A549 (cell line): ENCODE measurements around the gene PRF1. TPM values are rescaled to one million over a fixed set of nuclear protein-coding genes. Genes with fewer than 3 reads are reported as not detected.

Experiments used
- ATAC-seq, 2 experiments: fragments of 200-7000 bp in 1 of 2; fragments of >200 bp in 1 of 2; cut with Nextera tagmentation in 1 of 2; cut with Tn5 transposase in 1 of 2; 3 replicates each; pipeline versions ENCODE4 v1.8.0 to v1.9.1; 2018 to 2020; ENCODE audit warnings: mild to moderate bottlenecking in 1 of 2, moderate library complexity in 1 of 2
- CTCF ChIA-PET: fragments of 300-600 bp; sonication (Branson Sonifier 250); formaldehyde crosslinking; extraction: SDS; loops from one replicate; lab custom pipeline; 2021; ENCODE audit warnings: antibody characterized with exemption, inconsistent platforms; lab: Yijun Ruan, JAX
- POLR2A ChIA-PET: fragments of 350-600 bp; formaldehyde crosslinking; extraction: SDS; loops from one replicate; lab custom pipeline; 2021; ENCODE audit warnings: antibody characterized with exemption, inconsistent platforms; lab: Yijun Ruan, JAX
- DNase-seq, 2 experiments: peaks; one replicate each; pipeline versions ENCODE4 v3.0.0 to v3.0.0-alpha.2; 2011 to 2016; ENCODE audit warnings: low read depth in 1 of 2, low spot score in 1 of 2
- FAIRE-seq: peaks from 2 replicates; lab custom pipeline; 2011; peaks lifted over from hg19 to GRCh38; lab: Jason Lieb, UNC
- H3K27ac ChIP-seq, 2 experiments: fragments of >200 bp; sonication (Bioruptor Twin); formaldehyde crosslinking; 3 replicates each; pipeline ENCODE4 v1.5.1; 2016 to 2017
- H3K4me1 ChIP-seq: fragments of >200 bp; sonication (Bioruptor Twin); formaldehyde crosslinking; 3 replicates; pipeline ENCODE4 v1.6.1; 2016
- H3K4me2 ChIP-seq: fragments of >200 bp; sonication (Bioruptor Twin); formaldehyde crosslinking; 3 replicates; pipeline ENCODE4 v1.6.1; 2016
- H3K4me3 ChIP-seq: fragments of >200 bp; sonication (Bioruptor Twin); formaldehyde crosslinking; 3 replicates; pipeline ENCODE4 v1.5.1; 2016
- H3K9me3 ChIP-seq: fragments of >200 bp; sonication (Bioruptor Twin); formaldehyde crosslinking; 3 replicates; pipeline ENCODE4 v1.6.1; 2016
- BHLHE40 ChIP-seq: IDR thresholded peaks from 2 replicates; pipeline ENCODE4 v1.6.1; 2012; ENCODE audit warnings: low read depth, low read length, inconsistent platforms
- CBX2 ChIP-seq: fragments of 200-600 bp; sonication (generic); IDR thresholded peaks from 2 replicates; pipeline ENCODE4 v1.6.1; 2016; ENCODE audit warnings: low read depth, mild to moderate bottlenecking, borderline replicate concordance
- CEBPB ChIP-seq, 2 experiments: fragments of >200 bp in 1 of 2; sonication (Bioruptor Twin) in 1 of 2; formaldehyde crosslinking in 1 of 2; IDR thresholded peaks; 2 replicates each; pipeline ENCODE4 v1.6.1; 2012 to 2016
- CHD2 ChIP-seq: fragments of 150-350 bp; IDR thresholded peaks from 2 replicates; pipeline ENCODE4 v1.6.1; 2014; ENCODE audit warnings: low read length; ENCODE audit not compliant: partially characterized antibody
- EHF ChIP-seq: fragments of 250-450 bp; sonication (Bioruptor Pico); IDR thresholded peaks from 2 replicates; pipeline ENCODE4 v1.5.0; 2020; ENCODE audit warnings: mild to moderate bottlenecking
- JUNB ChIP-seq: fragments of >200 bp; sonication (Bioruptor Twin); formaldehyde crosslinking; IDR thresholded peaks from 2 replicates; pipeline ENCODE4 v1.6.1; 2016
- MAFK ChIP-seq: fragments of 450-650 bp; IDR thresholded peaks from 2 replicates; pipeline ENCODE4 v1.6.1; 2014; ENCODE audit not compliant: partially characterized antibody
- NFE2L2 ChIP-seq: fragments of 150-350 bp; conservative IDR thresholded peaks from 2 replicates; pipeline ENCODE4 v1.6.1; 2014; ENCODE audit warnings: low read length
- NR3C1 ChIP-seq: fragments of >200 bp; sonication (Bioruptor Twin); formaldehyde crosslinking; IDR thresholded peaks from 3 replicates; pipeline ENCODE4 v1.6.1; 2017
- POLR2AphosphoS2 ChIP-seq: conservative IDR thresholded peaks from 2 replicates; pipeline ENCODE4 v1.6.1; 2012; ENCODE audit warnings: low read length, improper control_type of control experiment, inconsistent platforms
- RAD21 ChIP-seq, 2 experiments: fragments of >200 bp in 1 of 2; sonication (Bioruptor Twin) in 1 of 2; formaldehyde crosslinking in 1 of 2; IDR thresholded peaks in 1 of 2; conservative IDR thresholded peaks in 1 of 2; 2 replicates in 1 of 2; 3 replicates in 1 of 2; pipeline ENCODE4 v1.6.1; 2012 to 2018; ENCODE audit warnings: inconsistent platforms in 1 of 2
- SMC3 ChIP-seq: fragments of >200 bp; sonication (Bioruptor Twin); formaldehyde crosslinking; IDR thresholded peaks from 3 replicates; pipeline ENCODE4 v1.6.1; 2018; ENCODE audit warnings: inconsistent platforms
- SREBF2 ChIP-seq: fragments of 450-650 bp; IDR thresholded peaks from 2 replicates; pipeline ENCODE4 v1.6.1; 2014; ENCODE audit warnings: mild to moderate bottlenecking, moderate library complexity
- TFCP2L1 ChIP-seq: fragments of 250-450 bp; sonication (Bioruptor Pico); IDR thresholded peaks from 2 replicates; pipeline ENCODE4 v1.5.0; 2021; ENCODE audit warnings: mild to moderate bottlenecking
- TP53 ChIP-seq: fragments of 250-450 bp; sonication (Bioruptor Pico); IDR thresholded peaks from 2 replicates; pipeline ENCODE4 v1.5.0; 2021; ENCODE audit warnings: mild to moderate bottlenecking, moderate library complexity
- ZNF302 ChIP-seq: fragments of 250-450 bp; sonication (Bioruptor Pico); IDR thresholded peaks from 2 replicates; pipeline ENCODE4 v1.9.0; 2021; ENCODE audit warnings: inconsistent platforms, mild to moderate bottlenecking, moderate library complexity
- WGBS: methylation state at CpG from one replicate; pipeline ENCODE4 v1.1.6; 2017; ENCODE audit errors: missing lambda C conversion rate; 5-methylcytosine and 5-hydroxymethylcytosine counted together
- polyA plus RNA-seq, 4 experiments: library from polyadenylated mRNA; depleted of rRNA in 3 of 4; stranded (reverse); fragments of >200 nt; fragmentation: RNase III in 1 of 4; extraction: RNeasy Plus Mini Kit Qiagen cat#74134 plus additional on column Dnase treatment in 1 of 4; gene quantifications; 2 replicates in 3 of 4; 3 replicates in 1 of 4; pipeline ENCODE4 v1.2.3, GENCODE V29; 2011 to 2017
- TF ChIP-seq, protein P1 (sequence below): fragments of 250-450 bp; sonication (Bioruptor Pico); IDR thresholded peaks from 2 replicates; pipeline ENCODE4 v1.5.0; 2021; ENCODE audit warnings: mild to moderate bottlenecking, moderate library complexity, borderline replicate concordance
- TF ChIP-seq, protein P2 (sequence below): fragments of >200 bp; sonication (Bioruptor Twin); formaldehyde crosslinking; IDR thresholded peaks from 3 replicates; pipeline ENCODE4 v1.5.1; 2016

PRF1 gene
- polyA plus RNA-seq, 2 of the 4 experiments (the other 2 are of a cell fraction): not detected

DNA sequence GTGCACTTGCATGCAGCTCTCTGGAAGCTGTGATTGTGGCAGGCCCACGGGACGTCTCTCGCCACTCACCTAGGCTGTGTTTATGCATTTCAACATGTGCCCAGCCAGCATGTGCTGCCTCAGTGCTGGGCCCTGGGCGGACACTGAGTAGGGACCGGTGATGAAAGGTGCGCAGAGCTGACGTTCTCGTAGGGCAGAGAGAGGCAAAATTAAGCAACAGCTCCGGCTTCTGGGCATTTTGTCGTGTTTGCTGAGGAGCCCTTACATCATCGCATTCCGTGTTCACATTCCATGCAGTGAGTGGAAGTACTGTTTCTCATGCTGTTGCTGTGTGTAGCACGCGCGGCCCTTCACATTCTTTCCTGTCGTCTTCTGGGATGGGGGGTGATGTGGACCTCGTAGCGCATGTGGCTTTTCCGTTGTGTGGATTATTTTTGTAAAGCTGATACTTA is 50.5 kb downstream of the PRF1 start:
- H3K4me1 ChIP-seq: no peaks in the 10 kb centered on the region
- no peak for ATAC-seq

DNA sequence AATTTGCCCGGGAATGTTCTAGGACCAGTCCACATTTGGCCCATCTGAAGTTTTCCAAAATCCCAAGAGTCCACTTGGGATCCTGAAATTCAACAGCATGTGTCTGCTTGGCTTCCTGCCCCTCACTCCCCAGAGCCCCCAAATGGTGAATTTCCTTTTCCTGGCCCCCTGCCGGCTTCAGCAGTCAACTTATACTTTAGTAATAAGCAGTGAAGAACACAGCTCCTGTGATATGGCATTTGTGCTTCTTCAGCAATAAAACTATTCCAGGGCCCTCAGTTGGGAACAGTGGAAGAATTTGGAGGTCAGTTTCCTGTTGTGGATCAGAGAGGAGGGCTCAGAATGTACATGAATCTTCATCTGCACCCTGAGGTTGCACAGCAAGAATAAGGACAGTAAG is 51.1 kb downstream of the PRF1 start:
- H3K4me2 ChIP-seq: no peak overlapping the region
- no peak overlapping the region for H3K27ac ChIP-seq
- 72% methylated on average over 2 of the region's 2 CpGs for WGBS
- ChIA-PET CTCF (interaction anchor here (0.7 to 6.3 kb wide), 13 partner anchors 9 to 734 kb away, joined by 3 to 129 read pairs (median 10); no protein-coding TSS in a partner anchor), POLR2A (no interaction called here)
- no peak for DNase-seq
- no peak for ATAC-seq
- no peak overlapping the region for H3K4me3 ChIP-seq
- H3K9me3 ChIP-seq: no peaks in the 10 kb centered on the region
- H3K4me1 ChIP-seq: no peaks in the 10 kb centered on the region
- no peak for FAIRE-seq
- no peak for TF ChIP-seq ZNF302 (CRISPR knock-in tag)
- peak; percentile 30 for TF ChIP-seq MAFK
- TF ChIP-seq NR3C1: no peak

More for the DNA sequence above, 50.5 kb downstream of the PRF1 start:
- ChIA-PET CTCF (interaction anchor here (0.7 to 6.3 kb wide), 12 partner anchors 8 to 734 kb away, joined by 3 to 129 read pairs (median 20); no protein-coding TSS in a partner anchor), POLR2A (no interaction called here)
- Histone ChIP-seq H3K4me2 (no peak overlapping the region), H3K9me3 (no peaks in the 10 kb centered on the region), H3K27ac (no peak overlapping the region), H3K4me3 (no peak overlapping the region)
- no peak for DNase-seq
- no peak for FAIRE-seq
- 87% methylated on average over 19 of the region's 19 CpGs for WGBS
- TF ChIP-seq CHD2 (no peak), MAFK (peak; percentile 1)

DNA sequence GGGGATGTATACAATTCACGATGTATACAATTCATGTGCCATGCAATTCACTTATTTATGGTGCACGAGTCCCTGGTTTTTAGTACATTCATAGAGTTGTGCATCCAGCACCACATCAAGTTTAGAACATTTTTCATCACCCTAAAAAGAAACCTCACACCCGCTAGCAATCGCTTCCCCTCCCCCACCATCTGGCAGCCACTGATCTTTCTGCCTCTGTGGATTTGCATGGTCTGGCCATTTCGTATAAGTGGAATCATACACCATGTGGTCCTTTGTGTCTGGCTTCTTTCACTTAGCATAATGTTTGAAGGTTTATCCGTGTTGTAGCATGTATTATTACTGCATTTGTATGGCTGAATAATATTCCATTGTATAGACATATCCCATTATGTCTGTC is 52.1 kb downstream of the PRF1 start:
- DNase-seq (no peak), ATAC-seq (no peak), FAIRE-seq (no peak)
- no peaks in the 10 kb centered on the region for H3K4me1 ChIP-seq
- H3K27ac ChIP-seq: no peak overlapping the region
- H3K4me2 ChIP-seq: no peak overlapping the region
- 62% methylated on average over 6 of the region's 6 CpGs for WGBS
- TF ChIP-seq SREBF2 (no peak), BHLHE40 (no peak), TP53 (CRISPR knock-in tag) (no peak), MAFK (no peak), EHF (CRISPR knock-in tag) (no peak), CEBPB (IDR thresholded peaks at IDR 0.05) (no peak), POLR2AphosphoS2 (no peak), ZNF302 (CRISPR knock-in tag) (no peak), JUNB (no peak), NFE2L2 (no peak), TFCP2L1 (CRISPR knock-in tag) (no peak)
- TF ChIP-seq, protein P1, sequence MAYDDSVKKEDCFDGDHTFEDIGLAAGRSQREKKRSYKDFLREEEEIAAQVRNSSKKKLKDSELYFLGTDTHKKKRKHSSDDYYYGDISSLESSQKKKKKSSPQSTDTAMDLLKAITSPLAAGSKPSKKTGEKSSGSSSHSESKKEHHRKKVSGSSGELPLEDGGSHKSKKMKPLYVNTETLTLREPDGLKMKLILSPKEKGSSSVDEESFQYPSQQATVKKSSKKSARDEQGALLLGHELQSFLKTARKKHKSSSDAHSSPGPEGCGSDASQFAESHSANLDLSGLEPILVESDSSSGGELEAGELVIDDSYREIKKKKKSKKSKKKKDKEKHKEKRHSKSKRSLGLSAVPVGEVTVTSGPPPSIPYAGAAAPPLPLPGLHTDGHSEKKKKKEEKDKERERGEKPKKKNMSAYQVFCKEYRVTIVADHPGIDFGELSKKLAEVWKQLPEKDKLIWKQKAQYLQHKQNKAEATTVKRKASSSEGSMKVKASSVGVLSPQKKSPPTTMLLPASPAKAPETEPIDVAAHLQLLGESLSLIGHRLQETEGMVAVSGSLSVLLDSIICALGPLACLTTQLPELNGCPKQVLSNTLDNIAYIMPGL (CRISPR knock-in tag): no peak
- ChIA-PET CTCF (interaction anchor here (0.6 to 6.3 kb wide), 52 partner anchors 10 to 727 kb away, joined by 3 to 129 read pairs (median 5); no protein-coding TSS in a partner anchor), POLR2A (no interaction called here)
- no peaks in the 10 kb centered on the region for H3K9me3 ChIP-seq
- no peak overlapping the region for H3K4me3 ChIP-seq

DNA sequence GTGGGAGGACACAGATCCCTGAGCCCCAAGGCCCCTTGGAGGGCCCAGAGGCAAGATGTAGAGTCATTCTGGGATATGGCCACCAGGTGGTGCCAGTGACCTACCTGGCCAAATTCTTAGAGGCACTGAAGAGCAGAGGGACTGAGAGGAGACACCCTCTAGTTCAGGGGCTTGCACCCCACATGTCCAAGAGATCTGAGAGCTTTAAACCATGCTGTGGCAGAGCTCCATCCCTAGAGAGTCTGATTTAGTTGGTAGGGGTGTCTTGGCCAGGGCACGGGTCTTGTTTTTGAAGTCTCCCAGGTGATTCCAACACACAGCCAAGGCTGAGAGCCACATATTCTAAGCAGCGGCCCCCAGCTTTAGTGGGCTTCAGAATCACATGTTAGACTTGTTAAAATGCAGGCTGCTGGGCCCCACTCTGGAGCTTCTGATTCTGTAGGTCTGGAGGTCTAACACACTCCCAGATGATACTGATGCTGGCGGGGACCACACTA is 52.5 kb downstream of the PRF1 start:
- peak; percentile 81 for TF ChIP-seq SMC3
- no peak for TF ChIP-seq ZNF302 (CRISPR knock-in tag)
- TF ChIP-seq, protein P2, sequence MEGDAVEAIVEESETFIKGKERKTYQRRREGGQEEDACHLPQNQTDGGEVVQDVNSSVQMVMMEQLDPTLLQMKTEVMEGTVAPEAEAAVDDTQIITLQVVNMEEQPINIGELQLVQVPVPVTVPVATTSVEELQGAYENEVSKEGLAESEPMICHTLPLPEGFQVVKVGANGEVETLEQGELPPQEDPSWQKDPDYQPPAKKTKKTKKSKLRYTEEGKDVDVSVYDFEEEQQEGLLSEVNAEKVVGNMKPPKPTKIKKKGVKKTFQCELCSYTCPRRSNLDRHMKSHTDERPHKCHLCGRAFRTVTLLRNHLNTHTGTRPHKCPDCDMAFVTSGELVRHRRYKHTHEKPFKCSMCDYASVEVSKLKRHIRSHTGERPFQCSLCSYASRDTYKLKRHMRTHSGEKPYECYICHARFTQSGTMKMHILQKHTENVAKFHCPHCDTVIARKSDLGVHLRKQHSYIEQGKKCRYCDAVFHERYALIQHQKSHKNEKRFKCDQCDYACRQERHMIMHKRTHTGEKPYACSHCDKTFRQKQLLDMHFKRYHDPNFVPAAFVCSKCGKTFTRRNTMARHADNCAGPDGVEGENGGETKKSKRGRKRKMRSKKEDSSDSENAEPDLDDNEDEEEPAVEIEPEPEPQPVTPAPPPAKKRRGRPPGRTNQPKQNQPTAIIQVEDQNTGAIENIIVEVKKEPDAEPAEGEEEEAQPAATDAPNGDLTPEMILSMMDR: peak; percentile 87
- TF ChIP-seq CBX2: no peak
- peak; percentile 89 for TF ChIP-seq RAD21 (conservative IDR thresholded peaks at IDR 0.05 in 1 of 2, IDR thresholded peaks at IDR 0.05 in 1 of 2)
- no peak overlapping the region for H3K27ac ChIP-seq

More for the DNA sequence above, 52.5 kb downstream of the PRF1 start:
- H3K4me3 ChIP-seq: no peak overlapping the region
- ATAC-seq (peak; percentile 84 to 95), DNase-seq (peak; percentile 60 to 78), FAIRE-seq (no peak)
- H3K9me3 ChIP-seq: no peaks in the 10 kb centered on the region
- H3K4me2 ChIP-seq: no peak overlapping the region
- H3K4me1 ChIP-seq: no peaks in the 10 kb centered on the region
- ChIA-PET CTCF (interaction anchor here (0.6 to 6.3 kb wide), 68 partner anchors 10 to 735 kb away, joined by 3 to 129 read pairs (median 4); no protein-coding TSS in a partner anchor), POLR2A (no interaction called here)
- 77% methylated on average over 3 of the region's 3 CpGs for WGBS
